Hematopoietic multipotent progenitor cell treated with erythropoietin and hydrocortisone succinate and interleukin-3 and kit ligand, for 4 days (in vitro differentiated cells): ENCODE measurements around the gene NEURL4.
A peak's percentile ranks its signal among the peaks of the same experiment; 100 is the strongest.

ENCODE experiments used
- DNase-seq: peaks from one replicate; pipeline ENCODE4 v3.0.0-alpha.2; 2015

The NEURL4 gene

DNA sequence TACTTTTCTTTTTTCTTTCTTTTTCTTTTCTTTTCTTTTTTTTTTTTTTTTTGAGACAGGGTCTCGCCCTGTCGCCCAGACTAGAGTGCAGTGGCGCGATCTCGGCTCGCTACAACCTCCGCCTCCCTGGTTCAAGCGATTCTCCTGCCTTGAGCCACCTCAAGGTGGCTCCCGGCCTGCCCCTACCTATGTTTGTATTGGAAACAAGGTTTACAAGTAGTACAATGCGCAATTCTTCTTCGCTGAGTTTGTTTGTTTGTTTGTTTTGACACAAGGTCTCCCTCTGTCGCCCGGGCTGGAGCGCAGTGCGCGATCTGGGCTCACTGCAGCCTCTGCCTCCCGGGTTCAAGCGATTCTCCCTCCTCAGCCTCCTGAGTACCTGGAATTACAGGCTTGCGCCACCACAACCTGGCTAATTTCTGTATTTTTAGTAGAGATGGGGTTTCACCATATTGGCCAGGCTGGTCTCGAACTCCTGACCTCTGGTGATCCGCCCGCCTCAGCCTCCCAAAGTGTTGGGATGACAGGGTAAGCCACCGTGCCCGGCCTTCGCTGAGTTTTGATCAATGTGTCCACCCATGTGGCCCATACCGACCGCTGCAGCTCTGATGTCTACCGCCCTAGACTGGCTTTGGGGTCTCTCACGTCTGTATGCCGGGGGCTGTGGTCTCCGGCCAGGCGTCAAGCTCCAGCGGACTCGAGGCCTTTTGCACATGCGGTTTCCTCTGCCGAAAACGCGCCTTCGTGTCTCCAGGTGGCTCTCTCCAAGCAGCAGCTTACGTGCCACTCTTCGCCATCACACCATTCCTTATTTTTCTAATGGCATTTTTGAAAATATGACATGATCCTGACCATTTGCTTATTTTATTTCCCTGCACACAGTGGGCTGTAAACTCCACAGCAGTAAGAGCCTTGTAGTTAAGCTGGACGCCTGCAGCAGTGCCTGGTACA is 33.6 kb downstream of the NEURL4 start:
- peak; percentile 36 for DNase-seq

- DNase-seq: peak; percentile 85
Measured at GRCh38 chr17:7294614-7295153, 34.5 kb downstream of the NEURL4 start, which contains the start of gene YBX2. Gene YBX2, minus strand, starts transcription at chr17:7294639. Its CDS starts 139 bp downstream, at chr17:7294500.

GRCh38 chr17:7293816-7294613 is 35.1 kb downstream of the NEURL4 start:
- peak; percentile 65 for DNase-seq

- DNase-seq: no peak
Measured at GRCh38 chr17:7293159-7293558, 36.0 kb downstream of the NEURL4 start.

DNA sequence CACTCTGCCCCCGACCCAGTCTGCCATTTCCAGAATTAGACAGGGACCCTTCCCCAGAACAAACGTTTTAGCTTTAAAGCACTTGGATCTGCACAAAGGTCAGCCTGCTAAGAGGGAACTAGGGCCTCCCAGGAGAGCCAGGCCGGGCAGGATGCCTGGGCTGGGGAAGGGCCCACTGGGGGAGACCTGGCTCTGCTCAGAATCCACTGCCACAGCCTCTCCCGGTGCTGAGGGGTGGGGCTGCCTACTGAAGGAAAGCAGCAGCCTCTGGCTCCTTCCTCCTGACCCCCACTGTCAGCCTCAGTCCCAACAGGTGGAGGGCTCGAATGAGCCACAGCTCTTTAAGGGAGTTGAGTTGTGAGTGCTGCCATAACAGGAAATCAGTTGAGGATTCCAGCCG is 36.4 kb downstream of the NEURL4 start:
- no peak for DNase-seq

- DNase-seq: no peak
Measured at GRCh38 chr17:7292194-7292593, 36.9 kb downstream of the NEURL4 start.

DNA sequence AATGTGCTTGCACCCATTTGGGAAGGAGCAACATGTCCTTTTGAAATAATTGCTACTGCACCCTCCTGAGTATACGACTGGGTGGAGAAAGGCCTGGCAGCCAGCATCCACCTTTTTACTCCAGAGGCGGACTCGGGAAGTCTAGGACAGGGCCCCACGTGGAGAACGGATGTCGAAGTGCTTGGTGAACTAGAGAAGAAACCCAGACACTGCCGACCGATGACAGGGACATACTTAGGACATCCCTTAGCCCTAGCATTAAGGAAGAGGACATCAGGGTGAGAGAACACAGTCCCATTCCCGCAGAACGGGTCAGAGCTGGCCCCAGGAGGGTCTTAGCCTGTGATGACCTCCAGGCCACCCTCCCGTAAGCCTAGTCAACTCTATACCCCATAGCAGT is 38.5 kb downstream of the NEURL4 start:
- no peak for DNase-seq

DNA sequence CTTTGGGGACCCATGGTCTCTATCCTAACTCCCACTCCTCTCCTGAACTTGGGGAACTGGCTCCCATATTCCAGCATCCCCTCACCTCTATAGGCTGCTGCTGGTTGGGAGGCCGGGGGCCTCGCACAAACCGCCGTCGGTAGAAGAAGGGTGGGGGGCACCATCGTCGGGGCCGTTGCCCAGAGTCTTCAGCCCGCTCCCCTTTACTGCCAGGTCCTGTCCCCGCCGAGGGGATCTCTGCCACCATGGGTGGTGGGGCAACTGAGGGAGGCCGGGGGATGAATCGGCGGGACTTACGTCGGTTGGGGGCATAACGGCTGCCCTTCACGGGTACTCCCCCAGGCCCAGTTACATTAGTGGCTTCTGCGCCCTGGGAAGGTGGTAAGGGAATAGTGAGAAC is 39.0 kb downstream of the NEURL4 start:
- DNase-seq: no peak

- no peak for DNase-seq
Measured at GRCh38 chr17:7289256-7290032, 39.7 kb downstream of the NEURL4 start.

DNA sequence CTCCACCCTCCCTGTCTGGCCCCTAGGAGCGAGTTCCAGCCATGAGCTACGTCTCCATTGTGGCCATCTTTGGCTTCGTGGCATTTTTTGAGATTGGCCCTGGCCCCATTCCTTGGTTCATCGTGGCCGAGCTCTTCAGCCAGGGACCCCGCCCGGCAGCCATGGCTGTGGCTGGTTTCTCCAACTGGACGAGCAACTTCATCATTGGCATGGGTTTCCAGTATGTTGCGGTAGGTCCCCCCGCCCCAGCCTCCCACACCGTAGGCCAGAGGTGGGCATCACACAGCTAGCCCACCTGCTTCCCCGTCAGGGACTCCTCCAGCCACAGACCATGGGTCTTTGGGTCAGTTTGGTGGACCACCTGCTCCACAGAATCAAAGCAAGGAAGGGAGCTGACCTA is 43.5 kb downstream of the NEURL4 start:
- DNase-seq: no peak

DNA sequence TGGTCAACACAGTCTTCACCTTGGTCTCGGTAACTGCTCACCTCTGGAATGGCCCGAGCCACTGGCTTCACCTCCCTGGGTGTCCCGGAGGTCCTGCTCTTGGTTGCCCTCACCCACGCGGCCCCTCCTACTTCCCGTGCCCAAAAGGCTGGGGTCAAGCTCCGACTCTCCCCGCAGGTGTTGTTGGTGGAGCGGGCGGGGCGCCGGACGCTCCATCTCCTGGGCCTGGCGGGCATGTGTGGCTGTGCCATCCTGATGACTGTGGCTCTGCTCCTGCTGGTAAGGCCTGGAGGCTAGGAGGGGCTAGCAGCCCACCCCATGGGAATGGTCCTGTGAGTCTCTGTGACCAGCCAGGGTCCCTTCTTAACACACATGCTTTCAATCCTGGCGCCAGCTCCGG is 44.2 kb downstream of the NEURL4 start:
- no peak for DNase-seq

- DNase-seq: no peak
Measured at GRCh38 chr17:7283471-7284216, 45.5 kb downstream of the NEURL4 start.

DNA sequence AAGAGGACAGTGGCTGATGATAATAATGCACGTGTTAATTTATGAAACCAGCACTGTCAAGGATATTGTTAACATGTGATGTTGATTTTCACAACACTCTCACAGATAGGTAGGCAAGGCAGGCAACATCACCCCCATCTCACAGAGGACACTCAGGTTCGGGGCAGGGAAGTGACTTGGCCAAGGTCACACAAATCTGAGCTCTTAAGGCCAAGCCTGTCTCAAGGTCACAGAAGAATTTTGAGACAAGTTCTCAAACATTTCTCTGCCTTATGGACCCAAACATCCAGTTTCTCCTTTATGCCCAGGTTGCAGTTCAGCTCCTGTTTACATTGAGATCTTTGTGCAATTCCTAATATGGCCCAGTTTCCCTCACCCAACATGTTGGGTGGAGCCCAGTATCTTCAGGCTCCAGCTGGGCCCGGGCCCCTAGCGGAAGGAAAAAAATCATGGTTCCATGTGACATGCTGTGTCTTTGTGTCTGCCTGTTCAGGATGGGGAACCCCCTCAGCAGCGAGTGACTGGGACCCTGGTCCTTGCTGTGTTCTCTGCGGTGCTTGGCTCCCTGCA is 46.3 kb downstream of the NEURL4 start:
- DNase-seq: peak; percentile 82

- DNase-seq: peak; percentile 48
Measured at GRCh38 chr17:7281953-7282751, 47.0 kb downstream of the NEURL4 start.

DNA sequence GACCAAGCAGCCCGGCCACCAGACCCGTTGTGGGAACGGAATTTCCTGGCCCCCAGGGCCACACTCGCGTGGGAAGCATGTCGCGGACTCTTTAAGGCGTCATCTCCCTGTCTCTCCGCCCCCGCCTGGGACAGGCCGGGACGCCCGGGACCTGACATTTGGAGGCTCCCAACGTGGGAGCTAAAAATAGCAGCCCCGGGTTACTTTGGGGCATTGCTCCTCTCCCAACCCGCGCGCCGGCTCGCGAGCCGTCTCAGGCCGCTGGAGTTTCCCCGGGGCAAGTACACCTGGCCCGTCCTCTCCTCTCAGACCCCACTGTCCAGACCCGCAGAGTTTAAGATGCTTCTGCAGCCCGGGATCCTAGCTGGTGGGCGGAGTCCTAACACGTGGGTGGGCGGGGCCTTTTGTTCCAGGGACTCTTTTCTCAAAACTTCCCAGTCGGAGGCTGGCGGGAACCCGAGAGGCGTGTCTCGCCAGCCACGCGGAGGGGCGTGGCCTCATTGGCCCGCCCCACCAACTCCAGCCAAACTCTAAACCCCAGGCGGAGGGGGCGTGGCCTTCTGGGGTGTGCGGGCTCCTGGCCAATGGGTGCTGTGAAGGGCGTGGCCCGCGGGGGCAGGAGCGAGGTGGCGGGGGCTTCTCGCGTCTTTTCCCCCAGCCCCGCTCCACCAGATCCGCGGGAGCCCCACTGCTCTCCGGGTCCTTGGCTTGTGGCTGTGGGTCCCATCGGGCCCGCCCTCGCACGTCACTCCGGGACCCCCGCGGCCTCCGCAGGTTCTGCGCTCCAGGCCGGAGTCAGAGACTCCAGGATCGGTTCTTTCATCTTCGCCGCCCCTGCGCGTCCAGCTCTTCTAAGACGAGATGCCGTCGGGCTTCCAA is 47.8 kb downstream of the NEURL4 start, which contains the start of gene SLC2A4:
TSS of gene SLC2A4 (plus strand) at position 645 of the 879 bp plus-strand sequence. CDS start at position 862, 217 bp downstream.
- peak; percentile 97 for DNase-seq

DNA sequence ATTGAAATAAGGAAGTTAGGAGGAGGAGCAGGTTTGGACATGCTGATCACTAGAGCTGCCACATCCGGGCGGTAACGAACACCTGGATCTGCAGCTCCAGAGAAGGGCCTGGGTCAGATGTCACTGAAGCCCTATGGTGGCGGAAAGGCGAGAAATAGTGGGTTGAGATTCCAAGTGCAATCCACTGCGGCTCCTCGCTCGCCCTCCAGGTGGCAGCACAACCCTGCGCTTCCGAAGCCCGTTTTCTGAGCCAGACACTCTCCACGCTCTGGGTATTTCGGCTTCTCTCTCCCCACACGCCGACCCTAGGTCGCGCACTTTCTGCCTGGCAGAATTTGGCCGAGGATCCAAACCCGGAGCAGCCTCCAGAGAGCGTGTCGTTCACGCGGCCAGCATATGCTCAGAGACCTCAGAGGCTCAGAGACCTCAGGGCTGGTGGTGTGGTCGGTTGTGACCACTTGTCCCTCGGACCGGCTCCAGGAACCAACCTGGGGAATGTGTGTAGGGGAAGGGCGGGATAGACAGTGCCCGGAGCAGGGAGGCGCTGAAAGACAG is 48.5 kb downstream of the NEURL4 start:
- peak; percentile 95 for DNase-seq

DNA sequence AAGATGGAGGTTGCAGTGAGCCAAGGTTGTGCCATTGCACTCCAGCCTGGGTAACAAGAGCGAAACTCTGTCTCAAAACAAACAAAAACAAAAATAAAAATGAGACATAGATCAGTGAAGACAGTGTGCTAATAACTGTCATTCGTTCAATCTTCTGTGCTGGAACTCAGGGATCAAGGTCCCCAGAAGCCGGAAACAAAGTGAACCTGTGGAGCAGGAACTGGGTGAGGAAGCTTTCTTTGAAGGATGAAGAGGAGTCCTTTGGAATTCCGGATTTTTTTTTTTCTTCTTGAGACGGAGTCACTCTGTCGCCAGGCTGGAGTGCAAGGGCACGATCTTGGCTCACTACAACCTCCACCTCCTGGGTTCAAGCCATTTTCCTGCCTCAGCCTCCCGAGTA is 49.7 kb downstream of the NEURL4 start:
- DNase-seq: no peak

GRCh38 chr17:7266784-7267183 is 62.4 kb downstream of the NEURL4 start:
- no peak for DNase-seq
